ENCODE data around the gene ALOXE3.

Gene ALOXE3

GRCh38 chr17:8142158-8142886 lies 24.0 kb upstream of the ALOXE3 start:
- DNase-seq (ENCODE audit: low read depth in 2 of 2) = no peak

GRCh38 chr17:8141741-8142140 lies 23.4 kb upstream of the ALOXE3 start:
- DNase-seq (ENCODE audit: low read depth in 2 of 2) = no peak

- no peak for DNase-seq (ENCODE audit: low read depth in 2 of 2)
Measured at GRCh38 chr17:8141045-8141444, 22.7 kb upstream of the ALOXE3 start.

- no peak for DNase-seq (ENCODE audit: low read depth in 2 of 2)
Measured at GRCh38 chr17:8140065-8141029, 22.0 kb upstream of the ALOXE3 start.

- DNase-seq (ENCODE audit: low read depth in 2 of 2) = peak; percentile 90 to 92
Measured at GRCh38 chr17:8138672-8139371, 20.5 kb upstream of the ALOXE3 start.

- DNase-seq (ENCODE audit: low read depth in 2 of 2) = no peak
Measured at GRCh38 chr17:8138374-8138671, 20.0 kb upstream of the ALOXE3 start.

GRCh38 chr17:8137645-8138373 lies 19.5 kb upstream of the ALOXE3 start:
- DNase-seq (ENCODE audit: low read depth in 2 of 2) = no peak

GRCh38 chr17:8133941-8134340 lies 15.6 kb upstream of the ALOXE3 start:
- DNase-seq (ENCODE audit: low read depth in 2 of 2) = no peak

GRCh38 chr17:8133399-8133798 lies 15.1 kb upstream of the ALOXE3 start:
- DNase-seq (ENCODE audit: low read depth in 2 of 2) = no peak

- DNase-seq (ENCODE audit: low read depth in 2 of 2) = no peak
Measured at GRCh38 chr17:8131844-8132441, 13.6 kb upstream of the ALOXE3 start.

- DNase-seq (ENCODE audit: low read depth in 2 of 2) = no peak
Measured at GRCh38 chr17:8128125-8128784, 9.9 kb upstream of the ALOXE3 start.

- DNase-seq (ENCODE audit: low read depth in 2 of 2) = no peak
Measured at GRCh38 chr17:8126491-8127066, 8.3 kb upstream of the ALOXE3 start.

- no peak for DNase-seq (ENCODE audit: low read depth in 2 of 2)
Measured at GRCh38 chr17:8125947-8126490, 7.7 kb upstream of the ALOXE3 start.

- DNase-seq (ENCODE audit: low read depth in 2 of 2) = peak; percentile 74 to 81
Measured at GRCh38 chr17:8125154-8125946, 7.0 kb upstream of the ALOXE3 start.

- DNase-seq (ENCODE audit: low read depth in 2 of 2) = no peak
Measured at GRCh38 chr17:8124350-8125153, 6.2 kb upstream of the ALOXE3 start.

GRCh38 chr17:8123695-8124349 lies 5.5 kb upstream of the ALOXE3 start, which contains the start of gene HES7:
Gene HES7, minus strand, starts transcription at chr17:8124106. Its CDS starts 22 bp downstream, at chr17:8124084.
- DNase-seq (ENCODE audit: low read depth in 2 of 2) = no peak

GRCh38 chr17:8122924-8123694 lies 4.8 kb upstream of the ALOXE3 start:
- no peak for DNase-seq (ENCODE audit: low read depth in 2 of 2)

Data from stimulated activated CD8-positive, alpha-beta memory T cell treated with anti-CD3 and anti-CD28 coated beads, Interleukin-2, amount 100 ng/mL, for 1 hour (primary cell).